GM19238 (cell line): Measurements from ENCODE around the gene GPS1.

Source experiments
- DNase-seq: peaks from one replicate; pipeline ENCODE4 v3.0.0; 2011; ENCODE audit warnings: low spot score; ENCODE audit not compliant: insufficient read length

GPS1 gene

GRCh38 chr17:82076785-82077591 is 25.3 kb downstream of the GPS1 start:
- no peak for DNase-seq

- DNase-seq = no peak
These were observed 26.1 kb downstream of the GPS1 start for GRCh38 chr17:82077617-82078358.

- no peak for DNase-seq
These were observed 26.7 kb downstream of the GPS1 start for GRCh38 chr17:82078433-82078832.

GRCh38 chr17:82079001-82079677 is 27.4 kb downstream of the GPS1 start:
- DNase-seq = no peak

- no peak for DNase-seq
These were observed 28.5 kb downstream of the GPS1 start for GRCh38 chr17:82080048-82080788.

- no peak for DNase-seq
These were observed 29.2 kb downstream of the GPS1 start for GRCh38 chr17:82080789-82081464.

GRCh38 chr17:82081546-82081945 is 29.8 kb downstream of the GPS1 start:
- no peak for DNase-seq

- no peak for DNase-seq
These were observed 30.3 kb downstream of the GPS1 start for GRCh38 chr17:82081966-82082365.

- no peak for DNase-seq
These were observed 30.8 kb downstream of the GPS1 start for GRCh38 chr17:82082456-82082855.

GRCh38 chr17:82083009-82083408 is 31.3 kb downstream of the GPS1 start:
- DNase-seq = no peak

GRCh38 chr17:82083533-82084359 is 32.0 kb downstream of the GPS1 start:
- DNase-seq = no peak

- DNase-seq = no peak
These were observed 32.8 kb downstream of the GPS1 start for GRCh38 chr17:82084373-82085030.

- no peak for DNase-seq
These were observed 33.5 kb downstream of the GPS1 start for GRCh38 chr17:82085031-82085861.

- DNase-seq = no peak
These were observed 34.5 kb downstream of the GPS1 start for GRCh38 chr17:82085931-82086764.

GRCh38 chr17:82086941-82087906 is 35.5 kb downstream of the GPS1 start:
- no peak for DNase-seq
